Posterior vena cava (tissue), 2 donors: Measurements from ENCODE around the gene TMEM209. TPM values are rescaled to one million over a fixed set of nuclear protein-coding genes. Genes with fewer than 3 reads are reported as not detected.
A peak's percentile ranks its signal among the peaks of the same experiment; 100 is the strongest.
"Not testable (repeated sequence)": the region's sequence is repeated elsewhere in the genome, so short reads cannot be mapped to it uniquely, and the experiment has no call there.

Source experiments
- DNase-seq: peaks from one replicate; pipeline ENCODE4 v3.0.0-alpha.2; 2020; ENCODE audit warnings: low spot score
- intact Hi-C, 2 donors: fragments of 100-400 bp; cut with DNase I; formaldehyde crosslinking; loops; one replicate each; pipeline versions ENCODE4 v1.14.1 to v1.14.2; 2022 to 2023
- long read RNA-seq, 2 donors: library from polyadenylated mRNA; unstranded; transcript quantifications; one replicate each; pipeline ENCODE4 v2.0.0, GENCODE V29; 2020 to 2021
- total RNA-seq, 2 donors: library from RNA; stranded (reverse); fragmentation: NEBNext Ultra II Directional; extraction: Animal tissue kit (Norgen Biotek cat#: 25700); gene quantifications; one replicate each; pipeline ENCODE4 v1.2.1, GENCODE V29; 2021
- donor health status: DM: yes; HTN: yes; CAD: no.
- donor health status: DM: yes; HTN: yes; CAD: no.

TMEM209 gene
- total RNA-seq, result 10 to 100 TPM; 12.4 to 12.8 TPM
- long read RNA-seq, donor 1, partial matches to known transcripts, result 1 of 3 reads
- long read RNA-seq, donor 1, other reads (novel, unspliced or antisense), result 0 of 3 reads
- long read RNA-seq, donor 2, partial matches to known transcripts, result 1 of 2 reads
- long read RNA-seq, donor 2, other reads (novel, unspliced or antisense), result 1 of 2 reads

- DNase-seq, result peak; percentile 99
- intact Hi-C loops, result no loop called here
These were observed at the start of gene TMEM209 for GRCh38 chr7:130205084-130205947. Gene TMEM209, minus strand, starts transcription at chr7:130205406. Its CDS starts 31 bp downstream, at chr7:130205375.

DNA sequence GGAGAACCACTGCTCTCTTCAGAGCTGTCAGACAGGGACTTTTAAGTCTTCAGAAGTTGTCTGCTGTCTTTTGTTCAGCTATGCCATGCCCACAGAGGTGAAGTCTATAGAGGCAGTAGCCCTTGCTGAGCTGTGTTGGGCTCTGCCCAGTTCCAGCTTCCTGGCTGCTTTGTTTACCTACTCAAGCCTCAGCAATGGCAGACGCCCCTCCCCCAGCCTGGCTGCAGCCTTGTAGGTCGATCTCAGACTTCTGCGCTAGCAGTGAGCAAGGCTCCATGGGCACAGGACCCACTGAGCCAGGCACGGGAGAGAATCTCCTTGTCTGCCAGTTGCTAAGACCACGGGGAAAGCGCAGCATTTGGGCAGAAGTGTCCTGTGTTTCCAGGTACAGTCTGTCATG lies 49.3 kb upstream of the TMEM209 start:
- intact Hi-C loops, result no loop called here
- DNase-seq, result no peak

DNA sequence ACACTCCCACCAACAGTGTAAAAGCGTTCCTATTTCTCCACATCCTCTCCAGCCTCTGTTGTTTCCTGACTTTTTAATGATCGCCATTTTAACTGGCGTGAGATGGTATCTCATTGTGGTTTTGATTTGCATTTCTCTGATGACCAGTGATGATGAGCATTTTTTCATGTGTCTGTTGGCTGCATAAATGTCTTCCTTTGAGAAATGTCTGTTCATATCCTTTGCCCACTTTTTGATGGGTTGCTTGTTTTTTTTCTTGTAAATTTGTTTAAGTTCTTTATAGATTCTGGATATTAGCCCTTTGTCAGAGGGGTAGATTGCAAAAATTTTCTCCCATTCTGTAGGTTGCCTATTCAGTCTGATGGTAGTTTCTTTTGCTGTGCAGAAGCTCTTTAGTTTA lies 44.4 kb upstream of the TMEM209 start:
- intact Hi-C loops, DNase-seq: not testable (repeated sequence)

- DNase-seq, intact Hi-C loops: not testable (repeated sequence)
These were observed 43.6 kb upstream of the TMEM209 start for GRCh38 chr7:130248842-130249241.

DNA sequence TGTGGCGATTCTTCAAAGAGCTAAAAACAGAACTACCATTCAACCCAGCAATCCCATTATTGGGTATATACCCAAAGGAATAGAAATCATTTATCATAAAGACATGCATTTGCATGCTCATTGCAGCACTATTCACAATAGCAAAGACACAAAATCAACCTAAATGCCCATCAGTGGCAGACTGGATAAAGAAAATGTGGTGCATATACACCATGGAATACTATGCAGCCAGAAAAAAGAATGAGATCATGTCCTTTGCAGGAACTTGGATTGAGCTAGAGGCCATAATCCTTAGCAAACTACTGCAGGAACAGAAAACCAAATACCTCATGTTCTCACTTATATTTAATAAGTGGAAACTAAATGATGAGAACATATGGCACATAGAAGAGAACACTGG lies 41.3 kb upstream of the TMEM209 start:
- intact Hi-C loops, DNase-seq: not testable (repeated sequence)

DNA sequence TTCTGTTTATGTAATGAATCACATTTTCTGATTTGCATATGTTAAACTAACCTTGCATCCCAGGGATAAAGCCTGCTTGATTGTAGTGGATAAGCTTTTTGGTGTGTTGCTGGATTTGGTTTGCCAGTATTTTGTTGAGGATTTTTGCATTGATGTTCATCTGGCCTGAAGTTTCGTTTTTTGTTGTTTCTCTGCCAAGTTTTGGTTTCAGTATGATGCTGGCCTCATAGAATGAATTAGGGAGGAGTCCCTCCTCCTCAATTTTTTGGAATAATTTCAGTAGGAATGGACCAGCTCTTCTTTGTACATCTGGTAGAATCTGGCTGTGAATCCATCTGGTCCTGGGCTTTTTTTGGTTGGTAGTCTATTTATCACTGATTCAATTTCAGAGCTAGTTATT lies 38.3 kb upstream of the TMEM209 start:
- intact Hi-C loops, DNase-seq: not testable (repeated sequence)

DNA sequence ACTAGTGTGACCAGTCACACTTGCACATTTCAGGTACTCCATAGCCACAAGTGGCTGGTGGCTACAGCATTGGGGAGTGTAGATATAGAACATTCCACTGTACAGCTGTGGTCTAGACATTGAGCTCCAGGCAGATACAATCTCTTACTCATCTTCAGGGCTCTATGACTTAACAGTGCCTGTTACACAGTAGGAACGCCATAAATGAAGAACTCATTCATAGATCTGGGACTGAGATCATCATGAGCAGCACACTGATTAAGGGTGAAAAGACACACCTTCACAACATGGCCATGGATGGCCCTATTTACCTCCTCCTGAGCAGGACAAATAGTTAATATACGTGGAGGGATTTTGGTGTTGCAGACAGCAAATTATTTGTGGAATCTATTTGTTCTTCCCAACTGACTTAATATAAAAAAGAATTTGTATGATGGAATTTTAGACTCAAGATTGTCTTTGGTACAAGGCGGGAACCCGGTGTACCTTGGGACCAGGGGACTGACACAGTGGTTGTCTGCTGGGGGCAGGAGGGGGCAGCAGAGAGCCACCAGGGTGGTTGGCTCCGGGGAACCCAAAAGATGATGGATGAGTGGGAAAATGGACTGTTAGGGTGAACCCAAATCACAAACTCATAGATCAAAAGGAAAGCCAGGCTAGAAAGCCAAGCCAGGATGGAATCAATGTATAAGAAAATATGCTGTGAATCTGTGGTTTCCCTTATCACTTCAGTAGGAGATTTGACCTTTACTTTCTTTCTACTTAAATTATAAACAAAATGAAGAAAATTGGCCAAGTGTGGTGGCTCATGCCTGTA lies 37.2 kb upstream of the TMEM209 start:
- intact Hi-C loops, result no loop called here
- peak; percentile 87 for DNase-seq

DNA sequence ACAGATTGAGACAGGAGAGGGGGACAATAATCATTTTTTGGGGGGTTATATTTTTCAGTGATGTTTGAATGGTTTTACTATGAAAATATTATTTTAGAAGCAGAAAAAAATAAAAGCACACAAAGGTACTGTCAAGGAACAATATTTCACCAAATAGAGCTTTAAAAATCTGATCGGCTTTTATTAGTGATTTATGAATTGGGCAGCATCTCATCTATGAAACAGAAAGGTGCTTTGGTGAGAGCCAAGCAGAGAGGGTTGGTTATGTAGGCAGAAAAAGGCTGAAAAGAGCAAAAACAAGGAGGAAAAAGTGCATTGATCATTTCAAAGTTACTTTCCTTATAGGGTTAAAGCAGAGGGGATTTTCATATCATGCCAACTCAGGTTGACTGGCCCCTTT lies 35.0 kb upstream of the TMEM209 start:
- intact Hi-C loops, result no loop called here

GRCh38 chr7:130236361-130236760 lies 31.2 kb upstream of the TMEM209 start:
- intact Hi-C loops, DNase-seq: not testable (repeated sequence)

More for the DNA sequence above, 35.0 kb upstream of the TMEM209 start:
- no peak for DNase-seq

- DNase-seq, result no peak
- intact Hi-C loops, result no loop called here
These were observed 28.9 kb upstream of the TMEM209 start for GRCh38 chr7:130234078-130234477.

GRCh38 chr7:130232209-130232608 lies 27.0 kb upstream of the TMEM209 start:
- intact Hi-C loops, result no loop called here
- DNase-seq, result no peak

DNA sequence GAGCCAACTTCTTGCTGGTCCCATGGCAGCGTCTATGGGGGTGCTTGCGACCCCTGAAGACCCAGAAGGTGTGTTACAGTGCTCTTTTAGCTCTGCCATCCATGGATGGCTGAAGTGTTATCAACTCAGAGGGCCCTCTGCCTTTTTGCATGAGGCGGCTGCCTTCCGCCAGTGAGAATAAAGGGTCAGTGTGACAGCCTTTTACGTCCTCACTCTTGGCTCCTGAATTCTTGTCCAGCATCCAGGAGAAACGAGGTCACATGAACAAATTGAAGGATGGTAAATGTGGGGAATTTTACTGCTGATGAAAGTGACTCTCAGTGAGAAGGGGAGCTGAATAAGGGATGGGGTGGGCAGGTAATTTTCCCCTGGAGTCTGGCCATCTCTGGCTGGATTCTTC lies 26.6 kb upstream of the TMEM209 start:
- no peak for DNase-seq
- intact Hi-C loops, result no loop called here

DNA sequence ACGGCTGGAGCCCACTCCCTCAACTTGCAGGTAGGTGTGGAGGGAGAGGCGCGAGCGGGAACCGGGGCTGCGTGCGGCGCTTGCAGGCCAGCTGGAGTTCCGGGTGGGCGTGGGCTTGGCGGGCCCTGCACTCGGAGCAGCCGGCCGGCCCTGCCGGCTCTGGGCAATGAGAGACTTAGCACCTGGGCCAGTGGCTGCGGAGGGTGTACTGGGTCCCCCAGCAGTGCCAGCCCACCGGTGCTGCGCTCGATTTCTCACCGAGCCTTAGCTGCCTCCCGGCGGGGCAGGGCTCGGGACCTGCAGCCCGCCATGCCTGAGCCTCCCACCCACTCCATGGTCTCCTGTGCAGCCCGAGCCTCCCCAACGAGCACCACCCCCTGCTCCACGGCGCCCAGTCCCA lies 24.8 kb upstream of the TMEM209 start:
- DNase-seq, intact Hi-C loops: not testable (repeated sequence)

GRCh38 chr7:130228840-130229502 lies 23.8 kb upstream of the TMEM209 start:
- intact Hi-C loops, result no loop called here

GRCh38 chr7:130227883-130228575 lies 22.8 kb upstream of the TMEM209 start:
- no peak for DNase-seq
- intact Hi-C loops, result no loop called here

More at GRCh38 chr7:130228840-130229502, 23.8 kb upstream of the TMEM209 start:
- DNase-seq, result no peak

GRCh38 chr7:130226333-130226732 lies 21.1 kb upstream of the TMEM209 start:
- intact Hi-C loops, result no loop called here
- no peak for DNase-seq

- intact Hi-C loops, DNase-seq: not testable (repeated sequence)
These were observed 19.7 kb upstream of the TMEM209 start for GRCh38 chr7:130224923-130225322.

DNA sequence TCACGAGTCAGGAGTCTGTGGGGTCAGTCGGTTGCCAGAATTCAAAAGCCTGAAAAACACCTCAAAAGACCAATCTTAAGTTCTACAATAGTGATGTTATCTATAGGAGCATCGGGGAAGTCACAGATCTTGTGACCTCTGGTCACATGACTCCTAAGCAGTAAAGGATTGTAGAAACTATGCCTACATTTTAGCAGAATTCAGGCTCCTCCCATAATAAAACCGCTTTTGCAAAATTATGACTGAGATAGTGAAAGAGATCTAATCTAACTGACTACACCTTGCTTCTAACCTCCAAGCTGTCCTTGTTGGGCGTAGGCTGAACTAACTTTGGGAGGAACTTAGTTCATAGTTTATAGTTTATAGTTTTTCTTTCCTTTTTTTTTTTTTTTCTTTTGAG lies 19.0 kb upstream of the TMEM209 start:
- no peak for DNase-seq
- intact Hi-C loops, result no loop called here

GRCh38 chr7:130223646-130224045 lies 18.4 kb upstream of the TMEM209 start:
- intact Hi-C loops, result no loop called here

More at GRCh38 chr7:130223646-130224045, 18.4 kb upstream of the TMEM209 start:
- DNase-seq, result no peak
